ENCODE results near the gene RHBDL2. TPM values are rescaled to one million over a fixed set of nuclear protein-coding genes. Genes with fewer than 3 reads are reported as not detected.

The RHBDL2 gene
- total and polyA plus RNA-seq, 2 of the 13 experiments (the other 11 are each of a cell fraction or from before 2014, with no cell fraction given), result 3.3 to 5.4 TPM

DNA sequence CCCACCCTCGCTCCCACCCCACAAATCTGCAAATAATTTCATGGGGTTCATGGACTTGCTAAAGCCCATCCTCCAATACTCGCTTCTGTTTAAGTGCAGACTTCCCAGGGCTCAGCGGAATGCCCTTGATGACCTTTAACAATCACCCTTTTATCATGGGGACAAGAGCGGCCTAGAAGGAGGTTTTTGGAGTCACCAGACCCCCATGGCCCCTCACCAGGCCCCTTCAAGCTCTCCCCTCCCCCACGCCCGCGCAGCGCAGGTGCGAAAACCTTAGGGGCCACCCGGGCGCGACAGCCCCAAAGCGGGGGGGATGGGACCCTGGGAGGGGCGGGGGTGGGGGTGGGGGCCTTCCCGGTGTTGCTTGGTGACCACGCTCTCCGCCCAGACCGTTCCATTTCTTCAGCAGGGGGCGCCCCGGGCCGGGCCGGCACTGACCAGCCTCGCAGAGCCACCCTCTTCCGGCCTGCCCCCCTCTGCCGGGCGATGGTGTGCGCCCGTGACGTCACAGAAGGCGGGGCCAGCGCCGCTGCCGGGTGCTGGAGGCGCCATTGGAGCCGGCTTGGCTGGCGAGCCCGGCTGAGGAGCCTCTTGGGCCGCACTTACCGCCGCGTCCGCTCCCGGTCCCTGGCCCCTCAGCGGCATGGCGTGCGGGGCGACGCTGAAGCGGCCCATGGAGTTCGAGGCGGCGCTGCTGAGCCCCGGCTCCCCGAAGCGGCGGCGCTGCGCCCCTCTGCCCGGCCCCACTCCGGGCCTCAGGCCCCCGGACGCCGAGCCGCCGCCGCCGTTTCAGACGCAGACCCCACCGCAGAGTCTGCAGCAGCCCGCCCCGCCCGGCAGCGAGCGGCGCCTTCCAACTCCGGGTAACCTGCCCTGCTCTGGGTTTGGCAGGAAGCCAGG lies 49.4 kb upstream of the RHBDL2 start, which contains the start of gene AKIRIN1 (continued):
- TF ChIP-seq, protein P1, sequence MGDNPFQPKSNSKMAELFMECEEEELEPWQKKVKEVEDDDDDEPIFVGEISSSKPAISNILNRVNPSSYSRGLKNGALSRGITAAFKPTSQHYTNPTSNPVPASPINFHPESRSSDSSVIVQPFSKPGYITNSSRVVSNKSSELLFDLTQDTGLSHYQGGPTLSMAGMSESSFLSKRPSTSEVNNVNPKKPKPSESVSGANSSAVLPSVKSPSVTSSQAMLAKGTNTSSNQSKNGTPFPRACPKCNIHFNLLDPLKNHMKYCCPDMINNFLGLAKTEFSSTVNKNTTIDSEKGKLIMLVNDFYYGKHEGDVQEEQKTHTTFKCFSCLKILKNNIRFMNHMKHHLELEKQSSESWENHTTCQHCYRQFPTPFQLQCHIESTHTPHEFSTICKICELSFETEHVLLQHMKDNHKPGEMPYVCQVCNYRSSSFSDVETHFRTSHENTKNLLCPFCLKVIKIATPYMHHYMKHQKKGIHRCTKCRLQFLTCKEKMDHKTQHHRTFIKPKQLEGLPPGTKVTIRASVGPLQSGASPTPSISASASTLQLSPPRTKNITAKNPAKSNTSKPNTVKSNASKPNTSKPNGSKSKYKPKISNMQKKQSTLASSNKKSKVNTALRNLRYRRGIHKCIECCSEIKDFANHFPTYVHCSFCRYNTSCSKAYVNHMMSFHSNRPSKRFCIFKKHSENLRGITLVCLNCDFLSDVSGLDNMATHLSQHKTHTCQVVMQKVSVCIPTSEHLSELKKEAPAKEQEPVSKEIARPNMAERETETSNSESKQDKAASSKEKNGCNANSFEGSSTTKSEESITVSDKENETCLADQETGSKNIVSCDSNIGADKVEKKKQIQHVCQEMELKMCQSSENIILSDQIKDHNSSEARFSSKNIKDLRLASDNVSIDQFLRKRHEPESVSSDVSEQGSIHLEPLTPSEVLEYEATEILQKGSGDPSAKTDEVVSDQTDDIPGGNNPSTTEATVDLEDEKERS (CRISPR knock-in tag; IDR thresholded peaks at IDR 0.05), result no peak
- TF ChIP-seq HDAC1 (CRISPR knock-in tag; IDR thresholded peaks at IDR 0.05), result no peak; the same call in 1 of the 2 replicates
- TF ChIP-seq FIP1L1 (IDR thresholded peaks at IDR 0.05; ENCODE audit: borderline replicate concordance, insufficient read depth, low read depth, low read length), result no peak
- TF ChIP-seq, protein P2, sequence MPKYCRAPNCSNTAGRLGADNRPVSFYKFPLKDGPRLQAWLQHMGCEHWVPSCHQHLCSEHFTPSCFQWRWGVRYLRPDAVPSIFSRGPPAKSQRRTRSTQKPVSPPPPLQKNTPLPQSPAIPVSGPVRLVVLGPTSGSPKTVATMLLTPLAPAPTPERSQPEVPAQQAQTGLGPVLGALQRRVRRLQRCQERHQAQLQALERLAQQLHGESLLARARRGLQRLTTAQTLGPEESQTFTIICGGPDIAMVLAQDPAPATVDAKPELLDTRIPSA (CRISPR knock-in tag; IDR thresholded peaks at IDR 0.05; ENCODE audit: borderline replicate concordance), result no peak
- TF ChIP-seq CHCHD3 (CRISPR knock-in tag; IDR thresholded peaks at IDR 0.05), result 0 out of 2 replicates have a peak, but pooled peaks have one; percentile 31
- TF ChIP-seq, protein P3, sequence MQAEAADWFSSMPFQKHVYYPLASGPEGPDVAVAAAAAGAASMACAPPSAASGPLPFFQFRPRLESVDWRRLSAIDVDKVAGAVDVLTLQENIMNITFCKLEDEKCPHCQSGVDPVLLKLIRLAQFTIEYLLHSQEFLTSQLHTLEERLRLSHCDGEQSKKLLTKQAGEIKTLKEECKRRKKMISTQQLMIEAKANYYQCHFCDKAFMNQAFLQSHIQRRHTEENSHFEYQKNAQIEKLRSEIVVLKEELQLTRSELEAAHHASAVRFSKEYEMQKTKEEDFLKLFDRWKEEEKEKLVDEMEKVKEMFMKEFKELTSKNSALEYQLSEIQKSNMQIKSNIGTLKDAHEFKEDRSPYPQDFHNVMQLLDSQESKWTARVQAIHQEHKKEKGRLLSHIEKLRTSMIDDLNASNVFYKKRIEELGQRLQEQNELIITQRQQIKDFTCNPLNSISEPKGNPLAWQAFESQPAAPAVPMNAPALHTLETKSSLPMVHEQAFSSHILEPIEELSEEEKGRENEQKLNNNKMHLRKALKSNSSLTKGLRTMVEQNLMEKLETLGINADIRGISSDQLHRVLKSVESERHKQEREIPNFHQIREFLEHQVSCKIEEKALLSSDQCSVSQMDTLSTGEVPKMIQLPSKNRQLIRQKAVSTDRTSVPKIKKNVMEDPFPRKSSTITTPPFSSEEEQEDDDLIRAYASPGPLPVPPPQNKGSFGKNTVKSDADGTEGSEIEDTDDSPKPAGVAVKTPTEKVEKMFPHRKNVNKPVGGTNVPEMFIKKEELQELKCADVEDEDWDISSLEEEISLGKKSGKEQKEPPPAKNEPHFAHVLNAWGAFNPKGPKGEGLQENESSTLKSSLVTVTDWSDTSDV (CRISPR knock-in tag; IDR thresholded peaks at IDR 0.05), result no peak
- TF ChIP-seq, protein P4, sequence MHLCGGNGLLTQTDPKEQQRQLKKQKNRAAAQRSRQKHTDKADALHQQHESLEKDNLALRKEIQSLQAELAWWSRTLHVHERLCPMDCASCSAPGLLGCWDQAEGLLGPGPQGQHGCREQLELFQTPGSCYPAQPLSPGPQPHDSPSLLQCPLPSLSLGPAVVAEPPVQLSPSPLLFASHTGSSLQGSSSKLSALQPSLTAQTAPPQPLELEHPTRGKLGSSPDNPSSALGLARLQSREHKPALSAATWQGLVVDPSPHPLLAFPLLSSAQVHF (CRISPR knock-in tag; IDR thresholded peaks at IDR 0.05), result no peak
- no peak for TF ChIP-seq ZNF572 (CRISPR knock-in tag; IDR thresholded peaks at IDR 0.05)
- peak; percentile 82 for TF ChIP-seq SPEN (CRISPR knock-in tag; IDR thresholded peaks at IDR 0.05; ENCODE audit: low read depth)
- 0 out of 2 replicates have a peak, but pooled peaks have one; percentile 46 for TF ChIP-seq FOXK1 (CRISPR knock-in tag; IDR thresholded peaks at IDR 0.05; ENCODE audit: borderline replicate concordance, low read depth)
- peak; percentile 99 for TF ChIP-seq ETV5 (CRISPR knock-in tag; IDR thresholded peaks at IDR 0.05; ENCODE audit: borderline replicate concordance)
- TF ChIP-seq ZNF274 (CRISPR knock-in tag; IDR thresholded peaks at IDR 0.05), result 0 out of 2 replicates have a peak, but pooled peaks have one; percentile 24
- no peak for TF ChIP-seq XBP1 (CRISPR knock-in tag; IDR thresholded peaks at IDR 0.05)
- no peak for TF ChIP-seq ZFAT (CRISPR knock-in tag; conservative IDR thresholded peaks at IDR 0.05)
- TF ChIP-seq, protein P5, sequence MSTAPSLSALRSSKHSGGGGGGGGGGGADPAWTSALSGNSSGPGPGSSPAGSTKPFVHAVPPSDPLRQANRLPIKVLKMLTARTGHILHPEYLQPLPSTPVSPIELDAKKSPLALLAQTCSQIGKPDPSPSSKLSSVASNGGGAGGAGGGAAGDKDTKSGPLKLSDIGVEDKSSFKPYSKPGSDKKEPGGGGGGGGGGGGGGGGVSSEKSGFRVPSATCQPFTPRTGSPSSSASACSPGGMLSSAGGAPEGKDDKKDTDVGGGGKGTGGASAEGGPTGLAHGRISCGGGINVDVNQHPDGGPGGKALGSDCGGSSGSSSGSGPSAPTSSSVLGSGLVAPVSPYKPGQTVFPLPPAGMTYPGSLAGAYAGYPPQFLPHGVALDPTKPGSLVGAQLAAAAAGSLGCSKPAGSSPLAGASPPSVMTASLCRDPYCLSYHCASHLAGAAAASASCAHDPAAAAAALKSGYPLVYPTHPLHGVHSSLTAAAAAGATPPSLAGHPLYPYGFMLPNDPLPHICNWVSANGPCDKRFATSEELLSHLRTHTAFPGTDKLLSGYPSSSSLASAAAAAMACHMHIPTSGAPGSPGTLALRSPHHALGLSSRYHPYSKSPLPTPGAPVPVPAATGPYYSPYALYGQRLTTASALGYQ (CRISPR knock-in tag; IDR thresholded peaks at IDR 0.05), result peak; percentile 39; the same call in 1 of the 2 replicates
- TF ChIP-seq JUND (CRISPR knock-in tag; IDR thresholded peaks at IDR 0.05), result 0 out of 2 replicates have a peak, but pooled peaks have one; percentile 59
- peak; percentile 84 for TF ChIP-seq SAP130 (CRISPR knock-in tag; IDR thresholded peaks at IDR 0.05; ENCODE audit: low read depth)
